Fibroblast of the aortic adventitia (primary cell): ENCODE measurements around the gene TMEM181. TPM values are rescaled to one million over a fixed set of nuclear protein-coding genes. Genes with fewer than 3 reads are reported as not detected.

ENCODE experiments used
- DNase-seq: peaks from one replicate; pipeline ENCODE4 v3.0.0-alpha.2; 2010; ENCODE audit warnings: low read depth
- H3K4me3 ChIP-seq: 2 replicates; pipeline ENCODE4 v1.5.1; 2011; ENCODE audit warnings: low read depth, mild to moderate bottlenecking, control low read depth, low read length, moderate library complexity
- CTCF ChIP-seq: IDR thresholded peaks from 2 replicates; pipeline ENCODE4 v1.5.1; 2011; ENCODE audit warnings: mild to moderate bottlenecking, low read length, control low read depth, inconsistent platforms; ENCODE audit not compliant: insufficient read depth
- total RNA-seq: library from RNA; depleted of rRNA; stranded (reverse); fragments of >200 nt; gene quantifications from 2 replicates; pipeline ENCODE4 v1.2.3, GENCODE V29; 2012; ENCODE audit warnings: low replicate concordance

Gene TMEM181
- total RNA-seq, 1 donor, result 36.2 TPM

DNA sequence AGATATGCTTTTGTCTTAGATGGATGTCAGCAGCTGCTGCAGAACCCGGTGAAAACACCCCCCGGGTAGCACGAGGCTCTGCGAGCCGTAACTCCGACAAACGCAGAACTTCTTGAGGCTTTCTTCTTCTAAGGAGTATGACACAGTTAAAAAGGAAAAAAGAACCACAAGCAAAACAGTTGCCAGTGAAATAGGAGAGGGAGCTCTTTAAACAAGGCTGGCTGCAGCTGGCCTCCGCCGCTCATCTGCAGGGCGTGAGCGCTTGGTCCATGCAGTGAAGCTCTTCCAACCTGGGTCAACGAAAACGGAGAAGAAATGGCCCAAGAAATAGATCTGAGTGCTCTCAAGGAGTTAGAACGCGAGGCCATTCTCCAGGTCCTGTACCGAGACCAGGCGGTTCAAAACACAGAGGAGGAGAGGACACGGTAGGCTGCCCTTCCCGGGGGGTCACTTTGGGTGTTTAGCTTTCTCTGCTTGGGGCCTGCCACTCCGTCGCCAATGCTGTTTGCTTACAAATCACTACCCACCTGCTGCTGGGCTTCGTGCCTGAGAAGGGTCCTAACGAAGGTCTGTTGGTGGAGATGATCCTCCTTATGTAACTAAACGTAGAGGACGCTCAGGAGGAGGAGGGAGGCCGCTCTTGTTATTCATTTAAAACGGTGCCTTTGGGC lies 103.2 kb downstream of the TMEM181 start:
- peak; percentile 88 for DNase-seq
- peak overlapping the region; percentile 28 for H3K4me3 ChIP-seq
- no peak for TF ChIP-seq CTCF

DNA sequence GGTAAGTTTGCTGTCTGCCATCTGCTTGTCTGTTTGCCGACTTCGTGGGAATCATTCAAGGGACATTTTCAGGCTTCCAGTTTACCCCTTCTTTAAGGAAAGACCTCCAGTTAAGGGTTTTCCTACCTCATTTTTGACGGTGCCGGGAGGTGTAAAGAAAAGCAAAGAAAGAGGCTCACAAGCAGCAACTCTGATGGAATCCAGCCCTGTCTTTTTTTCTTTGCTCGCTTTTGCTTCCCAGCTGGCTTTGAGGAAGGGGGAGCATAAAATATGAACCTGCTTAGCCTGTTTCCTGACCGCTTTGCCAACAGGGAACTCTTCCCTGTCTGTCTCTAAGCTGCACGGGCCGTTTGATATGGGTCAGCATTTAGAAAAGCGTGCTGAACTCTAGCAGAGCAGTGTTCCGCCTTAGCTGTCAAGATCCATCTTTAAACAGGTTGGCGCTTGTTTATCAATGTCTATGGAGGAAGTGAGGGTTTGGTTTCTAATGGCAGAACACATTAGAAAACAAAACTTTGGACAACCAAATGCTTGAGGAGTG lies 103.8 kb downstream of the TMEM181 start:
- no peak for TF ChIP-seq CTCF
- no peak overlapping the region for H3K4me3 ChIP-seq

GRCh38 chr6:158665332-158665731 lies 105.4 kb downstream of the TMEM181 start:
- no peak overlapping the region for H3K4me3 ChIP-seq
- no peak for DNase-seq
- no peak for TF ChIP-seq CTCF

More for the DNA sequence above, 103.8 kb downstream of the TMEM181 start:
- DNase-seq, result no peak

GRCh38 chr6:158666628-158667359 lies 106.9 kb downstream of the TMEM181 start:
- no peak for TF ChIP-seq CTCF
- H3K4me3 ChIP-seq, result no peak overlapping the region
- DNase-seq, result peak; percentile 22

GRCh38 chr6:158667360-158667981 lies 107.6 kb downstream of the TMEM181 start:
- DNase-seq, result no peak
- TF ChIP-seq CTCF, result no peak
- H3K4me3 ChIP-seq, result no peak overlapping the region

GRCh38 chr6:158668707-158669103 lies 108.8 kb downstream of the TMEM181 start:
- no peak overlapping the region for H3K4me3 ChIP-seq
- TF ChIP-seq CTCF, result no peak
- no peak for DNase-seq
